Hematopoietic multipotent progenitor cell (in vitro differentiated cells): ENCODE results near the gene DICER1. TPM values are rescaled to one million over a fixed set of nuclear protein-coding genes. Genes with fewer than 3 reads are reported as not detected.
A peak's percentile ranks its signal among the peaks of the same experiment; 100 is the strongest.

Experiments used
- DNase-seq, 3 donors: peaks; one replicate each; pipeline ENCODE4 v3.0.0-alpha.2; 2011 to 2015; ENCODE audit warnings: low read depth in 2 of 3, low spot score in 2 of 3
- total RNA-seq: library from RNA; depleted of rRNA; stranded (reverse); fragments of >200 nt; gene quantifications from one replicate; pipeline ENCODE4 v1.2.3, GENCODE V29; 2012

Gene DICER1
- total RNA-seq, 1 donor, result 29.1 TPM

DNA sequence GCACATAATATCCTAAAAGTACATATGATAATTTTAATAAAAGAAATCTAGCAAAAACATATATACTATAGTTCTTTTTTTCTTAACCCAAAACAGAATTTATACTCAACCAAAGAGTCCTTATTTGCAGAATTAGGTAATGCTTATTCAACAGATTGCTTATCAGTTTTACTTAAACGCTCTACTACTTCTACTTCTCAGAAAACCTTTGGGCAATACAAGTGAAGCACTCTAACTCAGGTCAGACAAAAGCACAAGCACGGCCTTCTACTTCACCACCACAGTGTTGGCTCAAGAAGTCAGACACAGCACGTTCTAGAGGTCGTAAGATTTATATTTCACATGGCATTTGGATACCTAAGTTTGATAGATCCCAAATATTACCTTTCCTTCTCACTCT is 29.2 kb downstream of the DICER1 start:
- no peak for DNase-seq

- DNase-seq, result no peak
Measured at GRCh38 chr14:95127531-95127911, 29.8 kb downstream of the DICER1 start.

- no peak for DNase-seq
Measured at GRCh38 chr14:95126906-95127530, 30.3 kb downstream of the DICER1 start.

- no peak for DNase-seq
Measured at GRCh38 chr14:95125915-95126314, 31.4 kb downstream of the DICER1 start.

DNA sequence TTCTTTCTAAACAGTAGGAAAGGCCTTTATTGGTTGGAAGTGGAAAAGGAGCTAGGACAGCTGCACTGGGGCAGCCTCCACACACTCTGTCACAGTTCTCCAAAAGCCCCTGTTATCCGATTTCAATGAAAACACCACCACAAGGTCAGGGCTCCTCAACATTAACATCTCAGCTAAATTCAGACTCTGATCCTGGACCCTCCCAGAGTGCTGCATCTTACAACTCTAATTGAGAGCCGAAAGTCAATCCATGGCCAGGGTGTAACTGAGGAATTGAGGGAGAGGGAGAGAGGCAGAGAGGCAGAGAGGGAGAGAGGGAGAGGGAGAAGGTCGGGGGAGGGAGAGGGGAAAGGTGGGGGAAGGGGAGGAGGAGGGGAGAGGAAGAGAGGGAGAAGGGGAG is 32.1 kb downstream of the DICER1 start:
- DNase-seq, result no peak

DNA sequence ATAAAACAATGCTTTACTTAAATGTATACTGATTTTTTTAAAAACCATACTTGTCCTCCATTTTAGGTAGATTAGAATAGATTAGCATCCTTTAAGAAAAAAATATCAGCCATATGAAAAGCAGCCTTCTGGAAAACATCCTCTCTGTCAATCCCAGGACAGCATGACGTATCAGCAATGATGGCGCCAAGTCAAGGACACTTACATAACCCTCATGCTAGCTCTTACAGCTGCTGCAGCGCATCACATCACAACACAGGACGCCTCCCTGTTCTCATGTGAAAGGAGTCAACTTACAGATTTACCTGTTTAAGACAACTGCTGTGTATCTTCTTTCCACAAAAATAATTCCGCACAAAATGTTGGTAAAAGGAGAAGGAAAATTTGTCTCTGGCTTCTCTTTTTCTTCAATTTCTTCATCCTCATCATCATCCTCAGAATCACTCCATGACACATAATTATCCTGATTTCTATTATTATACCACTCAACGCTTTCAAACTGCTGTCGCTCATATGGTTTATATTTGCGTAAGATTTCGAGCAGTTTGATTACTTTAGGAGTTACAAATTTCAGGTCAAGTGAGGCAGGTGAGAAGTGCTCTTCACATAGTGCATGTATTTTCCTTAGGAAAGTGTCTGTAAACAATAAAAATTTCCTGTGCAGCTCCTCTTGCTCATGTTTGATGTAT is 33.3 kb downstream of the DICER1 start:
- DNase-seq, result no peak

- no peak for DNase-seq
Measured at GRCh38 chr14:95122621-95122945, 34.7 kb downstream of the DICER1 start.

DNA sequence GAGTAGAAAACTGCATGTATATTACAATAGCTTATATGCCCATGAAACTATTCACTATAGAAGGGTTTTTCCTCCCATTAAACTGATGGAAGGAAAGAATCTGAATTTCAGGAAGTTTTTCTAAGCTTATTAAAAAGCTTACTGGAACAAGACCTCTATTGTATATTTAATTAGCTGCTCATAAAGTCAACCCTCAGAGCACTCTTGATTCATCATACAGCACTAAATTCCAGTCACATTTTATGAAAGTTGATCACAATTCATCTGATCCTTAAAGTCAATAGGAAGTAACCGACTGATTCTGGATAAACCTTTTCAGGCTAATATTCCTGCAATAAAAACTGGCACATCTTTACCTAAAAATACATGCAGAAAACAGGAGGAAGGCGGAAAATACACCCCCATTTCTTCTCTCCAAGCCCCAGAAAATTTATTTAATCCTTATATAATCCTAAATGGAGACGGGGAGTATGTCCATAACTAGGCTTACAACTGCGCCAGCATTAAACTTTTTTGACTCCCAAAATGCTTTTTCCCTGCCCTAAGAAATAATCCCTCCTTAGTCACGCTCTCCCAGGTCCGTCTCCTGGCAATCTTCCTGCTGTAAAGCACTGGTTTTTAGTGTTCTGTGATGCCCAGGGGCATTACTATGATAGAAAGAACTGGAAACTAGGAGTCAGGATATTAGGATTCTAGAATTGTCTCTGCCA is 35.3 kb downstream of the DICER1 start:
- no peak for DNase-seq

DNA sequence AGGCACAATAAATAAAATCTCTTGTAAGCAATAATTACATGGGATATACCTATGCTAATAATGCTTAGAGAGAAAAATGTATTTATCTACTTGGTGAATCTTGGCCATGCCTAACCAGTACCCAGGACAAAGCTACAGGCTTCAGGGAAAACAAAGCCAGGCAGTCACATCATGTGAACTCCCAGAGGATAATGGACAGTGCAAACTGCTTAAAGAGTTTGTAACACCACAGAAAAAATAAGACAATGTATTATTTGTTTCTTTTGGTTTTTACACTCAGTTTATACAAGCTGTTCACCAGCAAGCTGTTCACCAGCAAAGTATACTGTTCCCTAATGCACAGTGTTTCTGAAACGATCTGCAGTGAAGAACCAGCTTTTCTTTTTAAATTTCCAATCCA is 38.0 kb downstream of the DICER1 start:
- no peak for DNase-seq

- DNase-seq, result no peak
Measured at GRCh38 chr14:95117937-95118721, 39.2 kb downstream of the DICER1 start.

DNA sequence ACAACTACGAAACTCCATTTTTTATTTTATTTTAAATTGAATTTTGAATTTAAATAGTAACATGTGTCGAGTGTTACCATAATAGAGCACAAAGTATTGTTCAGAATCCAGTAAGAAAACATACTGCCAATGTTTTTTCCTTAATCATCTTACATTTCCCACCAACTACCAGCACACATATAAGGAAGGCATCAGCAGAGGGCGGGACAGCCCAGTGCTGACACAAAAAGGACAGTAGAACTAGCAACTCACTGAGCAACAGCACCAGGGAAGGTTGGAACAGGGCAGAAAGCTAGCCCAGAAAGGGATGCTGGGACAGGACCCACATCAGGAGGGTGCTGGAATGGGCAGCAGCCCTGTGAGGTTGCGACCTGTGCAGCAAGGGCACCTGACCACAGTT is 43.9 kb downstream of the DICER1 start:
- no peak for DNase-seq

DNA sequence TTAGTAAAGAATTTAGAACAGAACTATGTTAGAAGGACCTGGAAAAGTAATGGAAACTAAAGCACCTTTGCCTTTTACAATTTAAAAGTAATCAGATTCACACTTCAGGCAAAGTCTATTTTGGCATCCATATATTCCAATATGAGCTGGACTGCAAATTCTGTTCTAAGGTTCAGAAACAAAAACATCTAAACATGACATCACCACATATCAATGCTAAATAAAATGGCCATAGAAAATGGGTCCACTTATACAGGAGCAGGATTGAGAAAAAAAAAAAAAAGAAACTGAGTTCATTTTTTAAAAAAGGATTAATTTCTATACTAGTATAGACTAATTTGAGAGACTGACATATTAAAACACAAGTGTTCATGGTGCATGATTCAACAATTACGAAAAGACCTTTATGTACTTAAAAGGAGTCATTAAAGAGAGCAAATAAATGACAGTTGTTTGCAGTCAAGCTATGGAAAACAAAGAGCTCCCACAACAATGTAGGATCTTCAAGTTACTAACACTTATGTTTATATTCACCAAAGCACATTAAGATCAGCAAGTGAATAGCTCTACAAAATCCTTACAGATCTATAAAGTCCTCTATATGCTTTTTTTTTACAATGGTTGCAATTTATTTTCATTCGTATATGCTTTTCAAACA is 45.7 kb downstream of the DICER1 start:
- DNase-seq, result no peak

GRCh38 chr14:95110178-95110577 is 47.2 kb downstream of the DICER1 start:
- DNase-seq, result no peak

DNA sequence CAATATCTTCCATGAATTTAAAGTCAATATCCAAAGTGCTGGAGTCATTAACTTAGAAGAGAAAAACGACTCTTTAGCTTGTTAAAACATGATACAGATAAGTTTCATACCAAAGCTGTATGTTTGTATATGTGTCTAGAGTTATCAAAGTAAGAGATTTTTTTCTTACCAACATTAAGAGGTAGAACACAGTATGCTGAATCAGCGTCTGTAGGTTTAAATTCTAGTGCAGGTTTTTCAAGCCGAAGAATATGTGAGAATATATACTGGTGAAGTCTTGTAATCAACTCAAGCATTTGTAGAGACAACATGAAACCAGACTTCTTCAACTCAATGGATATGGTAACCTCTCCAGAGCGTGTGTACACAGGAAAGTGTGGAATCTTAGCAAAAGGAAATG is 49.6 kb downstream of the DICER1 start:
- DNase-seq, result no peak

DNA sequence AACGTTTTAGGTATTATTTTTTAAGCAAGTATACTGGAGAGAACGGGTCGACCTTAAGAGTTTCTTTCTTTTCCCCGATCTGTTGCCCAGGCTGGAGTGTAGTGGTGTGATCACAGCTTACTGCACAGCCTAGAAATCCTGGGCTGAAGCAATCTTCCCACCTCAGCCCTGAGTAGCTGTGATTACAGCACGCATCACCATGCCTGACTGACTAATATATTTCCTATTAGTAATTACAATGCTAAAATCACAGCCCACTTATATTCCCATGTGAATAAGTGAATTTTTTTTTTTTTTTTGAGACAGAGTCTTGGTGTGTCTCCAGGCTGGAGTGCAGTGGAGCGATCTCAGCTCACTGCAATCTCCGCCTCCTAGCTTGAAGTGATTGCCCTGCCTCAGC is 50.4 kb downstream of the DICER1 start:
- no peak for DNase-seq

- no peak for DNase-seq
Measured at GRCh38 chr14:95104911-95105310, 52.4 kb downstream of the DICER1 start.

- DNase-seq, result no peak
Measured at GRCh38 chr14:95102680-95103044, 54.7 kb downstream of the DICER1 start.

DNA sequence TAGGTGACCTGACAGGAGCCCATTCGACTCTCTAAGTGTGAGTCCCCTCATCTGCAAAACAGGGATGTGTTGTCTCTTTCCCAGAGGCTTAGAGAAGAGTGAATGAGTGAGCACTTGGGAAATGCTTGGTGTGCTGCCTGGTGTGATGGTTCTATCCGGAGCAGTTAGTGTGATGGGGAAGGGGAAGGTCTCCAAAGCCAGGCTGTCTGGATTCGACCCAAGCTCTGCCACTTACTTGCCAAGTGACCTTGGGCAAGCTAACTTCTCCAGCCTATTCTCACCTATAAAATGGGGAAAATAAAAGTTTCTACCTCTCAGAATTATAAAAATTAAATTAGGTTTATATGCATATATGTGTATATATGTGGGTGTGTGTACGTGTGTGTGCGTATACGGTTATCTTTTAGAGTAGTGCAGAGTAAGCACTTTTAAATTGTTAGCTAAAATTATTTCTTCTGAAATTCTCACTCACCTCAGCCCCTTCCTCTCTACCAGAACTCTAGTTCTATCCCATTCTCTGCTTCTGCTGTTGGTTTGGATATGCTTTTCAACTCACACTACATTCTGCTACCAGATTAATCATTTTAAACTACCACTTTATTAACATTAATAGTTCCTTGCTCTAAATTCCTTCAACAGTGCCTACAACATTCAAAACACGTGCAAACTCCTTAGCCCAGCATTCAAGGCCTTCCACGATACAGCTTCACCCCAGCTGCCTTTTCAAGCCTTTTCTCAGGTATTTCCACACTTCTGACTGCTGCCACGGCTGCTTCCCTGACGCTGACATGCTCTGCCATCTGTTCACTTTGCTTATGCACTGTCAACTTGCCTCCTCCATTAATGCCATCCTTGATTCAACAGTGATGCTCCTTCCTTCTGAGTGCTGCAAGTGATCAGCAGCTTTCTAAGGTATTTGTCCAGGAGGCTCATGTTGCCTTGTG is 55.3 kb downstream of the DICER1 start:
- DNase-seq, result no peak

GRCh38 chr14:95098984-95099599 is 58.2 kb downstream of the DICER1 start:
- DNase-seq, result peak in 2 of 3 donors; percentile 67 to 80
